Heart left ventricle (tissue), 16 donors: Measurements from ENCODE around the gene BCAS1. TPM values are rescaled to one million over a fixed set of nuclear protein-coding genes. Genes with fewer than 3 reads are reported as not detected.

ENCODE experiments used
- ATAC-seq, 4 donors: fragments of 200-7000 bp; cut with Tn5 transposase; one replicate each; pipeline ENCODE4 v1.9.1; 2020 to 2022; ENCODE audit warnings: moderate library complexity in 4 of 4, mild to moderate bottlenecking in 3 of 4, moderate number of reproducible peaks in 1 of 4
- DNase-seq, 5 donors: peaks; one replicate each; pipeline ENCODE4 v3.0.0-alpha.2; 2020
- H3K27ac ChIP-seq, 12 donors: fragments of 200-600 bp; sonication (generic) in 4 of 12; one replicate each; pipeline versions ENCODE4 v1.5.0 to v1.8.0; 2016 to 2022; ENCODE audit warnings: mild to moderate bottlenecking in 2 of 12
- H3K27me3 ChIP-seq, 9 donors: fragments of 200-600 bp; sonication (generic) in 2 of 9; one replicate each; pipeline versions ENCODE4 v1.5.1 to v1.8.0; 2016 to 2022; ENCODE audit warnings: mild to moderate bottlenecking in 3 of 9
- H3K36me3 ChIP-seq, 9 donors: fragments of 200-600 bp; sonication (generic) in 2 of 9; one replicate each; pipeline versions ENCODE4 v1.5.0 to v1.8.0; 2018 to 2022; ENCODE audit warnings: mild to moderate bottlenecking in 2 of 9
- H3K4me1 ChIP-seq, 12 donors: fragments of 200-600 bp; sonication (generic) in 4 of 12; one replicate each; pipeline versions ENCODE4 v1.5.0 to v1.8.0; 2016 to 2022; ENCODE audit warnings: mild to moderate bottlenecking in 3 of 12
- H3K4me3 ChIP-seq, 12 donors: fragments of 200-600 bp; sonication (generic) in 4 of 12; one replicate each; pipeline versions ENCODE4 v1.5.0 to v1.8.0; 2017 to 2022; ENCODE audit warnings: mild to moderate bottlenecking in 9 of 12, moderate library complexity in 4 of 12
- H3K9me3 ChIP-seq, 12 donors: fragments of 200-600 bp; sonication (generic) in 4 of 12; one replicate each; pipeline versions ENCODE4 v1.5.0 to v1.8.0; 2016 to 2022; ENCODE audit warnings: mild to moderate bottlenecking in 1 of 12
- POLR2A ChIP-seq, 2 donors: fragments of 450-650 bp; IDR thresholded peaks; one replicate each; pipeline ENCODE4 v1.6.1; 2017; ENCODE audit warnings: antibody characterized with exemption in 2 of 2, mild to moderate bottlenecking in 2 of 2, moderate library complexity in 2 of 2
- WGBS, 4 donors: extraction: QIAGEN DNeasy Blood & Tissue Kit in 2 of 4; methylation state at CpG; one replicate each; pipeline versions ENCODE4 v1.1.5 to v1.1.7; 2013 to 2018; 5-methylcytosine and 5-hydroxymethylcytosine counted together
- intact Hi-C, 10 donors: fragments of 100-400 bp; cut with DNase I; formaldehyde crosslinking; loops; one replicate each; pipeline versions ENCODE4 v1.11.1 to v1.14.2; 2022
- polyA plus RNA-seq, 2 donors: library from polyadenylated mRNA; stranded (reverse); fragments of 200-250 nt; gene quantifications; one replicate each; pipeline ENCODE4 v1.2.3, GENCODE V29; 2013
- total RNA-seq, 9 donors: library from RNA; depleted of rRNA in 2 of 9; stranded (reverse); fragments of >200 nt in 2 of 9; fragmentation: NEBNext Ultra II Directional in 3 of 9; extraction: Animal tissue kit (Norgen Biotek cat#: 25700) in 3 of 9; gene quantifications; one replicate each; pipeline versions ENCODE4 v1.1.0 to v1.2.4, GENCODE V29; 2016 to 2023
- TF ChIP-seq, protein P1 (sequence below), 12 donors: fragments of 200-600 bp; sonication (generic) in 4 of 12; IDR thresholded peaks; one replicate each; pipeline versions ENCODE4 v1.5.0 to v1.8.0; 2018 to 2022; ENCODE audit warnings: antibody characterized with exemption in 12 of 12, mild to moderate bottlenecking in 5 of 12
- donor health status: ischemic (EF 13 %, LVEDD 7.1; RV severe dilation, severe dysfunction).
- donor health status: healthy with polysubstance abuse.
- donor health status: DM: no; HTN: yes; CAD: no.
- donor health status: DM: no; HTN: no; CAD: no.
- donor health status: ischemic (EF 25% LVEDD 6.9; RV normal size, moderate dysfunction).
- donor health status: ischemic (EF 25% LVEDD 5.7; RV mildly dilated, moderate dysfunction).
- donor health status: healthy.
- donor health status: DM: yes; HTN: yes; CAD: no.
- donor health status: ischemic (EF 35%, LVEDD 5.7; RV mildly dilated, moderate dysfunction).
- donor health status: nonischemic (EF 11% LVEDD 7.7; RV severe dilation, severe dysfunction).
- donor health status: DM: yes; HTN: yes; CAD: no.
- donor health status: PGD.
- donor health status: ischemic (EF 29% LVEDD 5.4; RV normal size, mild dysfunction).
- donor health status: nonischemic (EF 23%, LVEDD 6.1; RV moderate dilation, normal function).

The BCAS1 gene
- total and polyA plus RNA-seq, 11 donors: not detected

DNA sequence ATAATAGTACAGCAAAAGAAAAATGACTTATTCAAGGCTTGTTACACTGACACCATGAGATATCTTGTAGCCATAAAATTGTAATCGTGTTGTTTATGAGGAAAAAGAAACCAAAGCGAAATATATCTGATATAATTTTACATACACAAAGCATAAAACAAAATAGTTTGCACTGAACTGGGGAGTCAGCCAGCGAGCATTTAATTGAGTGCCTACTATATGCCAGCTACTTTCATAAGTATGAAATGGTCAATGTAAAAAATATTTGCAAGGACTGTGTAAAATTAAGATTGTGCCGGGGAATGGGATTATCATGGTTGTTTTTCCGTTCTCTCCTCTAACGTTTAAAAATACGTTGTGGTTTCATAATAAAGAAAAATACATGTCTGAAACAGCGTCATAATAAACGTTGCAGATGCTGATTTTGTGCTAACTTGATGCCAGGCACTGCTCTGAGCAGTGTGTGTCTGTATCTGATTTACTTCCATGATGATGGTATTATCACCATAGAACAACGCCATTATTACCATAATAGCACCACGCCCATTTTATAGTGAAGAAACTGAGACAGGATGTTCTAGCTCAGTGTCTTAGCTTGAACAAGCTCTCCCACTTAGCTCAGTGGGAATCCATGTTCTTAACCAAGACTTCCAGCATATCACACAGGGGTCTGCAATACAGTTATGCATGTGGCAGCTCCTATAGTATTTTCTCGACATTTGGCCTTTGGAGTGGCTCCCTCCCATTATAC, 144.6 kb downstream of the BCAS1 start:
- Histone ChIP-seq H3K9me3 (no peaks in the 10 kb centered on the region), H3K4me1 (peaks cover 0 to 51% (median 21%) of the 10 kb centered on the region in 12 donors)

DNA sequence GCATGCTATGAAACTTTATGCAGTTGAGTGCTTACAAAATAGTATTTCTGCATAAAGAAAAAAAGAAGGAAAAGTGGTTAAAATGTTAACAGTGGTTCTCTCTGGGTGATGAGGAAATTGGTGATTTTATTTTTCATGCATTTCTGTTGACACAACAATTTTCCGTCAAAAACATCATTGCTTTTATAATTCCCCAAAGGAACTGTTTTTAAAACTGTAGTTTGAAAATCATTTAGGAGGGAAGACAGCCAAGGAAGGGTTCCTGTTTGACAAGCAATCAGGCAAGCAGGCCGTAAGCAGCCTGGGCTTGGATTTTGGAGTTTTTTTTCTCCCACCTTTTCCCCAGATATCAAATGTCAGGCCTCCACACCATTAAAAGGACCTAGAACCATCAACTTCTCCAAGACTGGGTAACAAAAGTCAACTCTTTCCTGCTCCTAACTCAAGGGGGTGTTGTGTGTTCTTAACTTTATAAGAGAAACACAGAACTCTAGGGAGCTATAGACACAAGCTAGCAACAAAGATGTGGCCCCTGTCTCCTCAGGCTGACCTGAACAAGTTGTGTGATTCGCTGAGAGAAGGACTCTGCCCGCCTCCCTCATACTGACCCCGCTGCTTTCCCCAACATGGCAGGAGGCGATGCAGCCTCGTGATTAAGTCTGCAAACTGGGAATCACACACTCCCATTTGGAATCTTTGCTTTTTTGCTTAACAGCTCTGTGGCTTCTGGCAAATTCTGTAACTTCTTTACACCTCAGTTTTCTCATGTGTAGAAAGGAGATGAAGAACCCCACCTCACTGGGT, 146.6 kb downstream of the BCAS1 start:
- DNase-seq (no peak), ATAC-seq (no peak)
- Histone ChIP-seq H3K27ac (peak overlapping the region in 6 of 12 donors; percentile 12 to 91 (median 24)), H3K36me3 (no peaks in the 10 kb centered on the region), H3K9me3 (no peaks in the 10 kb centered on the region), H3K4me1 (peaks cover 0 to 51% (median 21%) of the 10 kb centered on the region in 12 donors), H3K4me3 (no peak overlapping the region), H3K27me3 (no peaks in the 10 kb centered on the region)
- TF ChIP-seq, protein P1, sequence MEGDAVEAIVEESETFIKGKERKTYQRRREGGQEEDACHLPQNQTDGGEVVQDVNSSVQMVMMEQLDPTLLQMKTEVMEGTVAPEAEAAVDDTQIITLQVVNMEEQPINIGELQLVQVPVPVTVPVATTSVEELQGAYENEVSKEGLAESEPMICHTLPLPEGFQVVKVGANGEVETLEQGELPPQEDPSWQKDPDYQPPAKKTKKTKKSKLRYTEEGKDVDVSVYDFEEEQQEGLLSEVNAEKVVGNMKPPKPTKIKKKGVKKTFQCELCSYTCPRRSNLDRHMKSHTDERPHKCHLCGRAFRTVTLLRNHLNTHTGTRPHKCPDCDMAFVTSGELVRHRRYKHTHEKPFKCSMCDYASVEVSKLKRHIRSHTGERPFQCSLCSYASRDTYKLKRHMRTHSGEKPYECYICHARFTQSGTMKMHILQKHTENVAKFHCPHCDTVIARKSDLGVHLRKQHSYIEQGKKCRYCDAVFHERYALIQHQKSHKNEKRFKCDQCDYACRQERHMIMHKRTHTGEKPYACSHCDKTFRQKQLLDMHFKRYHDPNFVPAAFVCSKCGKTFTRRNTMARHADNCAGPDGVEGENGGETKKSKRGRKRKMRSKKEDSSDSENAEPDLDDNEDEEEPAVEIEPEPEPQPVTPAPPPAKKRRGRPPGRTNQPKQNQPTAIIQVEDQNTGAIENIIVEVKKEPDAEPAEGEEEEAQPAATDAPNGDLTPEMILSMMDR (IDR thresholded peaks at IDR 0.05): no peak
- TF ChIP-seq POLR2A (IDR thresholded peaks at IDR 0.05): no peak
- intact Hi-C loops: no loop called here
- WGBS, 4 donors: 80 to 84% (median 83%) methylated on average over 7 of the region's 7 CpGs

More for the DNA sequence above, 144.6 kb downstream of the BCAS1 start:
- Histone ChIP-seq H3K27ac (peak overlapping the region in 6 of 12 donors; percentile 3 to 73 (median 18)), H3K36me3 (no peaks in the 10 kb centered on the region), H3K27me3 (no peaks in the 10 kb centered on the region), H3K4me3 (no peak overlapping the region)
- ATAC-seq: no peak
- no peak for DNase-seq
- 86 to 93% (median 90%) methylated on average over 12 of the region's 12 CpGs for WGBS, 4 donors
- TF ChIP-seq POLR2A (IDR thresholded peaks at IDR 0.05): no peak
- TF ChIP-seq, protein P1 (IDR thresholded peaks at IDR 0.05): no peak
- intact Hi-C loops: no loop called here

DNA sequence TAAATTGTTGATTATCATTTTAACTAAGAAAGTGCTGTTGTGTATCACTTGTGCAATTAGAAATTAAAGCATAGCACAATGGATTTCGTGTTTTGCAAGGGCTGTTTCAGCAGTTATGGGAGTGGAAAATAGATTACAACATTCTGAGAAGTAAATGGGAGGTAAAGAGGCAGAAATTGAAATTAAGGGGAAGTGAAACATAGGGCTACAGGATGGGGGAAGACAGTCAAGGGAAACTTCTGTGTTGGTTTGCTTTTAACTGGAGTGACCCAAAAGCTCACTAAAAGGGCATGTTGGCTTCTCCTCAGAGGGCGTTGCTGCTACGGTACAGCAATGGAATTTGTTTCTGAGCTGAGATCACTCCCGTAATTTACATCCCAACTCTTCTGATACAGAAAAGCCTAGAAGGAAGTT, 147.5 kb downstream of the BCAS1 start:
- WGBS, 4 donors: 26 to 55% (median 44%) methylated on average over 4 of the region's 4 CpGs
- intact Hi-C loops: no loop called here
- Histone ChIP-seq H3K9me3 (no peaks in the 10 kb centered on the region), H3K36me3 (no peaks in the 10 kb centered on the region), H3K4me3 (no peak overlapping the region), H3K27ac (peak overlapping the region in 7 of 12 donors; percentile 12 to 91 (median 47)), H3K27me3 (no peaks in the 10 kb centered on the region), H3K4me1 (peaks cover 0 to 57% (median 21%) of the 10 kb centered on the region in 12 donors)
- ATAC-seq (peak; percentile 24 to 83 (median 64)), DNase-seq (no peak)
- TF ChIP-seq POLR2A (IDR thresholded peaks at IDR 0.05): no peak
- TF ChIP-seq, protein P1 (IDR thresholded peaks at IDR 0.05): no peak

DNA sequence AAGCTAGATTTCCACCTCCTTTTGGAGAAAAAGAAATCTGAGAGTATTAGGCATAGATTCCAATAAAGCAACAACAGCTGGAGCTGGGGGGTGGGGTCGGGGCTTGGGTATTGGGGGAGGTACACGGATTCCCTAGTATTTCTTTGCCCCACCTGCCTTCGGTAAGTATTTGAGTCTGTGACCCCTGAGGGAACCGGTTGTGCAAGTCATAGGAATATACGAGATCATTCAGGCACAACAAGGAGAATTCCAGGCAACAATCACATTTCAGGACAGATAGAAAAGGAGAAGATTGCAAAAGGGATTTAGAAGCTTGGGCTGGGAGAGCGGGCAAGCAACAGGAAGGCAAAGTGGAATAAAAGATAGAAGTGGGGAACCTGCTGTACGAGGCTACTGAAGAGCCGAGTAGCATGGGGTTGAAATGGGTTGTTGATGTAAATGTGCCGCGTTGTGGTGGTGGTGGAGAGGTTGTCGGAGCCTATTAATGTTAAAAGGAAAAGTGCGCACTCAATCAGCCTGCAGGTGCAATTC, 148.9 kb downstream of the BCAS1 start:
- peaks cover 0 to 64% (median 27%) of the 10 kb centered on the region in 12 donors for H3K4me1 ChIP-seq
- 87 to 90% (median 88%) methylated on average over 12 of the region's 12 CpGs for WGBS, 4 donors
- DNase-seq (no peak), ATAC-seq (no peak)
- no peaks in the 10 kb centered on the region for H3K9me3 ChIP-seq
- H3K36me3 ChIP-seq: no peaks in the 10 kb centered on the region
- no peak overlapping the region for H3K4me3 ChIP-seq
- H3K27ac ChIP-seq: peak overlapping the region in 1 of 12 donors; percentile 91
- H3K27me3 ChIP-seq: no peaks in the 10 kb centered on the region
- intact Hi-C loops: no loop called here
- TF ChIP-seq, protein P1 (IDR thresholded peaks at IDR 0.05): no peak
- TF ChIP-seq POLR2A (IDR thresholded peaks at IDR 0.05): no peak
